ENCODE measurements around the gene ACSF2. TPM values are rescaled to one million over a fixed set of nuclear protein-coding genes. Genes with fewer than 3 reads are reported as not detected.

The ACSF2 gene
- total and polyA plus RNA-seq, 2 donors (not counting 3 experiments of a cell fraction or from before 2014, with no cell fraction given), result 33.2 to 37.2 TPM

DNA sequence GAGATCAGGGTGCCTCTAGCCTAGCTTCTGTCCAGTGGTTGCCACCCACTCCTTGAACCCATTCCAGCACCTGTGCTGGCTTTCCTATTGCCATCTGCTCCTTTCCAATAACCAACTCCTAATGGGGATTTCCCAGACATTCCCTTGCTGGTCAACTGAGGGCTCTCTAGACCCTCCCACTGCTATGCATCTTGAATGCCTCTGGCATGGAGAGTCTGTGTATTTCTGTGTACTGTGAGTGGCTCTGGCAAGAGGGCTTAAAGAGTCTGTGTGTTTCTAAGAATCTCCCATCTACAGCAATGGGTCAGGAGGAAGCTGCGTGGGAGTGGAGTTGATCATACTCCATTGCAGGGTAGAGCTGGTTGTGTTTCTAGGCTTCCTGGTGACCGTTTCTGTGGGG, 95.5 kb downstream of the ACSF2 start:
- H3K27ac ChIP-seq (ENCODE audit: insufficient read depth, low read depth, low read length), result no peak overlapping the region
- no peaks in the 10 kb centered on the region for H4K20me1 ChIP-seq (replicated peaks; ENCODE audit: control insufficient read depth, extremely low read depth, insufficient read depth, low read length)
- no peaks in the 10 kb centered on the region for H3K9me1 ChIP-seq (replicated peaks; ENCODE audit: control insufficient read depth, extremely low read depth, insufficient read depth, low read length)
- H3K4me1 ChIP-seq (ENCODE audit: control insufficient read depth, extremely low read depth, insufficient read depth, low read length), result peaks cover 9% of the 10 kb centered on the region
- no peak for TF ChIP-seq POLR2AphosphoS5 (IDR thresholded peaks at IDR 0.05; ENCODE audit: insufficient read depth, low read depth, low read length)
- TF ChIP-seq POLR2A (IDR thresholded peaks at IDR 0.05; ENCODE audit: low read depth, low read length), result no peak
- no peak for TF ChIP-seq CTCF (IDR thresholded peaks at IDR 0.05; ENCODE audit: extremely low read depth in 1 of 2, insufficient read depth in 1 of 2, low read depth in 1 of 2, low read length in 2 of 2)
- no peak for TF ChIP-seq JUN (IDR thresholded peaks at IDR 0.05; ENCODE audit: borderline replicate concordance, insufficient read depth, insufficient read length, low read depth)
- TF ChIP-seq MYC (IDR thresholded peaks at IDR 0.05; ENCODE audit: low read depth, low read length), result no peak
- no peak for TF ChIP-seq GATA2 (IDR thresholded peaks at IDR 0.05; ENCODE audit: insufficient read depth, insufficient read length, low read depth, low read length)
- no peak for TF ChIP-seq FOS (IDR thresholded peaks at IDR 0.05; ENCODE audit: borderline replicate concordance, insufficient read depth, low read length)
- no peak for TF ChIP-seq EZH2 (IDR thresholded peaks at IDR 0.05; ENCODE audit: borderline replicate concordance, low read depth, low read length, severe bottlenecking)
- TF ChIP-seq MAX (IDR thresholded peaks at IDR 0.05; ENCODE audit: insufficient read depth, insufficient read length), result no peak
- no peaks in the 10 kb centered on the region for H3K27me3 ChIP-seq (ENCODE audit: control insufficient read depth in 2 of 2, insufficient read depth in 2 of 2, low read length in 2 of 2)
- H3K4me2 ChIP-seq (ENCODE audit: insufficient read depth, low read length), result no peak overlapping the region
- no peak for FAIRE-seq
- H3K4me3 ChIP-seq (replicated peaks in 1 of 3; ENCODE audit: insufficient read depth in 1 of 3, low read depth in 1 of 3, low read length in 3 of 3), result no peak overlapping the region
- no peak for DNase-seq (ENCODE audit: low read depth, low spot score)
- ChIA-PET CTCF (interaction anchor here (0.9 kb wide), 1 partner anchor 10 kb away, joined by 4 read pairs; no protein-coding TSS in a partner anchor), POLR2A (no interaction called here)
- H3K79me2 ChIP-seq (ENCODE audit: control insufficient read depth, insufficient read depth, low read length), result no peaks in the 10 kb centered on the region
- no TSS peak for BruUV-seq (replicated peaks)
- H2AFZ ChIP-seq (ENCODE audit: low read depth, low read length), result no peak overlapping the region
- H3K9ac ChIP-seq (replicated peaks; ENCODE audit: extremely low read depth, insufficient read depth, low read length), result no peak overlapping the region
- no peaks in the 10 kb centered on the region for H3K36me3 ChIP-seq (ENCODE audit: control insufficient read depth in 2 of 2, extremely low read depth in 1 of 2, insufficient read depth in 2 of 2, low read length in 2 of 2)
- dilution Hi-C loops (cut with MboI; ENCODE audit: extremely low pct_ligation_motif_present, low sequenced_read_pairs) (no loop called here), intact Hi-C loops (cut with micrococcal nuclease) (no loop called here)
- H3K9me3 ChIP-seq (replicated peaks; ENCODE audit: control insufficient read depth, insufficient read depth, low read length), result no peaks in the 10 kb centered on the region

All from endothelial cell of umbilical vein (primary cell).